Erythroblast (primary cell): ENCODE results near the gene MCM5.

Experiments
- GATA1 ChIP-seq: IDR thresholded peaks from 2 replicates; pipeline ENCODE4 v1.6.1; 2011; ENCODE audit warnings: low read depth, mild to moderate bottlenecking, control low read depth, low read length, moderate library complexity
- POLR2A ChIP-seq: IDR thresholded peaks from 2 replicates; pipeline ENCODE4 v1.6.1; 2011; ENCODE audit warnings: mild to moderate bottlenecking, low read length

DNA sequence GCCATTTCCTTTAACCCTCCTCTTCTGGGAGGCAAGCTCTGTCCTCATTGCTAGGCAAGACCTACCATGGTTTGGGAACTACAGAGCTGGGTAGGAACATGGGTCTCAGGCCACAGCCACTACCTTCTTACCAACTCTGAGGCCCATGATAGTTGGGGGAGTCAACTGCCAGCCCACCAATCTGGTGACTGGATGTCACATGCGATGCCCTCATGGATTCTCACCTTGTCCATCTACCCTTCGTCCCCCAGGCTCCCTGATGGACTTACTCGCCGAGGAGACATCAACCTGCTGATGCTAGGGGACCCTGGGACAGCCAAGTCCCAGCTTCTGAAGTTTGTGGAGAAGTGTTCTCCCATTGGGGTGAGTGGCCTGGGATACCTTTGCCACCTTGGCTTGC is 13.7 kb downstream of the MCM5 start:
- TF ChIP-seq POLR2A: no peak
- no peak for TF ChIP-seq GATA1
